SK-N-MC (cell line): ENCODE results near the gene GFOD2.

Experiments
- EZH2 ChIP-seq: fragments of 200-600 bp; sonication (generic); IDR thresholded peaks from one replicate; pipeline ENCODE4 v1.6.1; 2017; ENCODE audit warnings: antibody characterized with exemption
- POLR2AphosphoS5 ChIP-seq: IDR thresholded peaks from 2 replicates; pipeline ENCODE4 v1.6.1; 2012; ENCODE audit warnings: mild to moderate bottlenecking, low read depth, low read length, borderline replicate concordance

DNA sequence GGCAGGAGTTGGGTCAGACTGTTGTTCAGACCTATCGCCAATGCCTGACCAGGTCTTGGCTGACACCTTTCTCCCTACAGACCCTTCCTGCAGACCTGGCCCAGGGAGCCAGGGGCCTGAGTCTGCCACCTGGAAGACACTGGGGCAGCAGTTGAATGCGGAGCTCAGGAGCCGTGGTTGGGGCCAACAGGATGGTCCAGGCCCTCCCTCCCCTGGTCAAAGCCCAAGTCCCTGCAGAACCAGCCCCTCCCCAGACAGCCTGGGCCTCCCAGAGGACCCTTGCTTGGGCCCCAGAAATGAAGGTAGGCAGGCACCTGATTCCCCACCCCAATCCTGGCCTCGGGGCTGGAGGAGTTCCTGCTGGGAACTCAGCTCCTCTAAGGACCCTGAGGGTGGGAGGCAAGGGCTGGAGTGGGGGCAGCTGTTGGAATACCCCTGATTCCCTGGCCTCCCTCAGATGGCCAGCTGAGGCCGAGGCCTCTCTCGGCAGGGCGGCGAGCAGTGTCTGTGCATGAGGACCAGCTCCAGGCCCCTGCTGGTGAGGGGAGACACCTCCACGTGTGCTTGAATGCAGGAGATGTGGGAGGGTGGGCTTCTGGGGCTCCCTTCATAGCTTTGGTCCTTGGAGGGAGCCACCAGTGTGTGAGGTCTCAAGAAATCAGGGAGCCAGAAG is 62.6 kb downstream of the GFOD2 start:
- TF ChIP-seq POLR2AphosphoS5 (no peak), EZH2 (no peak)
